HUES48 (cell line): ENCODE results near the gene LPCAT2.

Experiments
- H3K27ac ChIP-seq: one replicate; pipeline ENCODE4 v1.7.0; 2013; ENCODE audit warnings: low read depth, low read length, inconsistent platforms
- H3K27me3 ChIP-seq: 2 replicates; pipeline ENCODE4 v1.6.1; 2013; ENCODE audit warnings: mild to moderate bottlenecking, low read length; ENCODE audit not compliant: control insufficient read depth, insufficient read depth
- H3K36me3 ChIP-seq: 2 replicates; pipeline ENCODE4 v1.6.1; 2013; ENCODE audit warnings: low read length; ENCODE audit not compliant: control insufficient read depth, insufficient read depth
- H3K4me1 ChIP-seq: 2 replicates; pipeline ENCODE4 v1.6.1; 2013; ENCODE audit warnings: mild to moderate bottlenecking, low read length; ENCODE audit not compliant: control insufficient read depth, insufficient read depth
- H3K4me3 ChIP-seq: 2 replicates; pipeline ENCODE4 v1.5.1; 2013; ENCODE audit warnings: mild to moderate bottlenecking, low read depth, low read length
- H3K9ac ChIP-seq: 2 replicates; pipeline ENCODE4 v1.6.1; 2013; ENCODE audit warnings: mild to moderate bottlenecking, low read depth, low read length, moderate library complexity
- H3K9me3 ChIP-seq: 2 replicates; pipeline ENCODE4 v1.6.1; 2013; ENCODE audit warnings: low read length; ENCODE audit not compliant: control insufficient read depth, insufficient read depth

Gene LPCAT2

DNA sequence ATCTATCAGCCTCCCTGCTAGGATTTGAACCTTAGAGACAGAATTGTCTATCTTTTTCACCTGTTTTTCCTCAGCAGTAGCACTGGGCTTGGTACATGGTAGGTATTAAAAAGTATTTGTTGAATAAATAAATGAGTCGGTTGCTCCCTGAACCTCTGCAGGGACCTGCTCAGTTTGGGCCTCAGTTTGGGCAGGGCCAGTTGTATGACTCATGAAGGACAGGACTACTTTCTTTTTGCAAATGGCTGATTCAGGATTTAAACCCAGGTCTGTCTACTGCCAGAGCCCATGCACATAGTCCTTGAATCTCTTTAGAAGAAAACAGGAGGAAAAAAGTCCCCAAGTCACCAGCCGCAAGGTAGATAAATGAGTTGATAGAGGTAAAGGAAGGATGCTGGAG is 26.8 kb upstream of the LPCAT2 start:
- no peak overlapping the region for H3K4me3 ChIP-seq
- H3K9me3 ChIP-seq, result no peaks in the 10 kb centered on the region
- peaks cover 48% of the 10 kb centered on the region for H3K27me3 ChIP-seq
- peaks cover 32% of the 10 kb centered on the region for H3K4me1 ChIP-seq
- H3K27ac ChIP-seq, result no peak overlapping the region
- H3K9ac ChIP-seq, result no peak overlapping the region
- peaks cover 10% of the 10 kb centered on the region; the same call in 1 of the 2 replicates for H3K36me3 ChIP-seq

GRCh38 chr16:55487048-55487803 is 21.6 kb upstream of the LPCAT2 start:
- Histone ChIP-seq H3K4me3 (no peak overlapping the region), H3K9me3 (no peaks in the 10 kb centered on the region), H3K9ac (no peak overlapping the region), H3K27ac (no peak overlapping the region), H3K4me1 (no peaks in the 10 kb centered on the region), H3K36me3 (peaks cover 20% of the 10 kb centered on the region; the same call in 1 of the 2 replicates), H3K27me3 (peaks cover 3% of the 10 kb centered on the region)

DNA sequence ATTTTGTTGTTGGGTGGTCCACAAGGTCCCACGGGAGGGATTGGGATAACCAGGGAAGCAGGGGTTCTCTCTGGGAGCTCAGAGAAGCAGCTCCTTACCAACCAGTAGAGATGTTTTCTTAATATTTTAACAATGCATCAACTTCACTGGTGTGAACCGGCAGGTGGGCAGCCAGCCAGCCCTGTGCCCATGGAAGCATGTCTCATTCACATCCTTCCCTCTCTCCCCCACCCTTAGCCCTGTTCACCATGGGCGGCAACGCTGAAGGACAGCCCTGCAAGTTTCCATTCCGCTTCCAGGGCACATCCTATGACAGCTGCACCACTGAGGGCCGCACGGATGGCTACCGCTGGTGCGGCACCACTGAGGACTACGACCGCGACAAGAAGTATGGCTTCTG is 20.6 kb upstream of the LPCAT2 start:
- peaks cover 20% of the 10 kb centered on the region; the same call in 1 of the 2 replicates for H3K36me3 ChIP-seq
- H3K27ac ChIP-seq, result no peak overlapping the region
- no peak overlapping the region for H3K9ac ChIP-seq

DNA sequence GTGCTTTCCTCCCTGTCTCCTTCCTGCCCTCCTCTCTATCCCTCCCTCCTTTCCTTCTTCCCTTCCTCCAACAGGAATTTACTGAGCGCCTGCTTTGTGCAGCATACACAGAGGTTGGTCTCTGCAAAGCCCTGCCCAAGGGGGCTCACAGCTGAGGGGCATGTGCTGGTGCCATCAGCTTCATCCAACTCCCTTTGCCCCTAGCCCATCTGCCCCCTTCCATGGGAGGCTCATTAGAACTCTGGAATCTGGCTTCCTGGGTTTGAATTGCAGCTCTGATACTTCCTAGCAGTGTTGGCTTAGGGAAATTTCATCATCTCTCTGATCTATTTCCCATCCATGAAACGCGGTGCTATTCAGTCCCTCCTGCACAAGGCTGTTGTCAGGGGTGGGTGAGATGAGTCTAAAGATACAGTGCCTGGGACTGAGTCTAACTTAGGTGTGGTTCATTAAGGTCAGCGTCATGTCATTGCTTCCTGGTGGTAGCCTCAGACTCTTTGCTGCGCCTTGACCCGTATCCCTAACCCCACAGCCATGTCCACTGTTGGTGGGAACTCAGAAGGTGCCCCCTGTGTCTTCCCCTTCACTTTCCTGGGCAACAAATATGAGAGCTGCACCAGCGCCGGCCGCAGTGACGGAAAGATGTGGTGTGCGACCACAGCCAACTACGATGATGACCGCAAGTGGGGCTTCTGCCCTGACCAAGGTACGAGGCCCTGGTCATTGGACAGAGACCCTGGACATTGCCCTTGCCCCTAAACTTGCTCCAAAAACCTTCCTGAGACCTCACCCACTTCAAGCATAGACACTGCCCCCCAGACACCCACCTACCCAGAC is 19.5 kb upstream of the LPCAT2 start:
- no peak overlapping the region for H3K9ac ChIP-seq
- no peaks in the 10 kb centered on the region for H3K27me3 ChIP-seq
- H3K36me3 ChIP-seq, result peaks cover 16% of the 10 kb centered on the region; the same call in 1 of the 2 replicates
- H3K4me1 ChIP-seq, result no peaks in the 10 kb centered on the region
- no peak overlapping the region for H3K27ac ChIP-seq
- H3K9me3 ChIP-seq, result no peaks in the 10 kb centered on the region
- no peak overlapping the region for H3K4me3 ChIP-seq

More for the DNA sequence above, 20.6 kb upstream of the LPCAT2 start:
- Histone ChIP-seq H3K4me3 (no peak overlapping the region), H3K27me3 (no peaks in the 10 kb centered on the region), H3K4me1 (no peaks in the 10 kb centered on the region), H3K9me3 (no peaks in the 10 kb centered on the region)

DNA sequence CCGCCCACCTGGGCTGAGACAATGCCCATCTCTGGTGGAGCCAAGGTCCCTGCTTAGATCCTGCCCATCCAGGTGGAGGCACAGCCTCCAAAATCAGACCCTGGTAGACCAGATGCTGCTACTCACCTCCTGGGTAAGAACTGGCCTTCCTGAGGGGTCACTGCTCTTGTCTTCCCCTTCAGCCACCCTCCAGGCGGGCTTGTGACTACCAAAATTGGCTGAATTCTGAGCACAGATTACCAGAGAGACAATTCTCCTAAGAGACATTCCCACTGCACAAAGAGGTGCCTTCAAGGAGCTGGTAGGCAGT is 19.0 kb upstream of the LPCAT2 start:
- Histone ChIP-seq H3K4me3 (no peak overlapping the region), H3K36me3 (peaks cover 16% of the 10 kb centered on the region; the same call in 1 of the 2 replicates), H3K27me3 (no peaks in the 10 kb centered on the region), H3K4me1 (no peaks in the 10 kb centered on the region), H3K9me3 (no peaks in the 10 kb centered on the region), H3K9ac (no peak overlapping the region), H3K27ac (no peak overlapping the region)

- Histone ChIP-seq H3K9me3 (no peaks in the 10 kb centered on the region), H3K27ac (no peak overlapping the region), H3K4me3 (no peak overlapping the region), H3K4me1 (no peaks in the 10 kb centered on the region), H3K9ac (no peak overlapping the region), H3K36me3 (peaks cover 15% of the 10 kb centered on the region; the same call in 1 of the 2 replicates), H3K27me3 (no peaks in the 10 kb centered on the region)
Measured at GRCh38 chr16:55490301-55490700, 18.6 kb upstream of the LPCAT2 start.

GRCh38 chr16:55491691-55492090 is 17.2 kb upstream of the LPCAT2 start:
- Histone ChIP-seq H3K4me3 (no peak overlapping the region), H3K36me3 (peaks cover 10% of the 10 kb centered on the region; the same call in 1 of the 2 replicates)

DNA sequence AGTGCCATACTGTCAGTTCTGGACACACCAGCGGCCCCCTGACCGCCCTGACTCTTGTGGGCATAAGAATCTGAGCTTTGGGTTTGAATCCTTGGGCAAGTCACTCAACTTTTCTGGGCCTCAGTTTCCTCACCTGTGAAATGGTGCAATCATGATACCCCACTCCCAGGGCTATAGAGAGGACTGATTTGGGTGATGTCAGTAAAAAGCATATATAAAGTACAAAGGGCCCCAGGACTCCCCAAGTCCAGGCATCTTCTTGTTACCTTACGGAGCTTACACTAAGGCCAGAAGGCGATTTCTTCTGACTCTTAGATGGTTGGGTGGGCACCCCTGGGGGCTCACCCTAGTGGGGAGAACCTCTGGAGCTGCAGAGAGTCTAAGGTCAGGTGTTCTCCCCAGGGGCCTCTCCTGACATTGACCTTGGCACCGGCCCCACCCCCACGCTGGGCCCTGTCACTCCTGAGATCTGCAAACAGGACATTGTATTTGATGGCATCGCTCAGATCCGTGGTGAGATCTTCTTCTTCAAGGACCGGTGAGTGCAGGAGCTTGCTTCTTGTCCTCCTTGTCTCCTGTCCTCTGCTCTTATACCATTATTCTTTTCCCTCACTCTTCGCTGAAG is 16.0 kb upstream of the LPCAT2 start:
- no peaks in the 10 kb centered on the region for H3K9me3 ChIP-seq
- peaks cover 9% of the 10 kb centered on the region; the same call in 1 of the 2 replicates for H3K36me3 ChIP-seq
- no peak overlapping the region for H3K9ac ChIP-seq
- H3K4me1 ChIP-seq, result 0 out of 2 replicates have a peak, but pooled peaks cover 2% of the 10 kb centered on the region
- H3K27me3 ChIP-seq, result no peaks in the 10 kb centered on the region
- no peak overlapping the region for H3K27ac ChIP-seq
- H3K4me3 ChIP-seq, result no peak overlapping the region

More at GRCh38 chr16:55491691-55492090, 17.2 kb upstream of the LPCAT2 start:
- Histone ChIP-seq H3K27ac (no peak overlapping the region), H3K9ac (no peak overlapping the region), H3K4me1 (0 out of 2 replicates have a peak, but pooled peaks cover 2% of the 10 kb centered on the region), H3K9me3 (no peaks in the 10 kb centered on the region), H3K27me3 (no peaks in the 10 kb centered on the region)

- Histone ChIP-seq H3K36me3 (no peaks in the 10 kb centered on the region; the same call in 1 of the 2 replicates), H3K9ac (no peak overlapping the region), H3K9me3 (no peaks in the 10 kb centered on the region), H3K4me3 (no peak overlapping the region), H3K27ac (no peak overlapping the region), H3K27me3 (no peaks in the 10 kb centered on the region), H3K4me1 (0 out of 2 replicates have a peak, but pooled peaks cover 2% of the 10 kb centered on the region)
Measured at GRCh38 chr16:55494994-55495421, 13.9 kb upstream of the LPCAT2 start.

DNA sequence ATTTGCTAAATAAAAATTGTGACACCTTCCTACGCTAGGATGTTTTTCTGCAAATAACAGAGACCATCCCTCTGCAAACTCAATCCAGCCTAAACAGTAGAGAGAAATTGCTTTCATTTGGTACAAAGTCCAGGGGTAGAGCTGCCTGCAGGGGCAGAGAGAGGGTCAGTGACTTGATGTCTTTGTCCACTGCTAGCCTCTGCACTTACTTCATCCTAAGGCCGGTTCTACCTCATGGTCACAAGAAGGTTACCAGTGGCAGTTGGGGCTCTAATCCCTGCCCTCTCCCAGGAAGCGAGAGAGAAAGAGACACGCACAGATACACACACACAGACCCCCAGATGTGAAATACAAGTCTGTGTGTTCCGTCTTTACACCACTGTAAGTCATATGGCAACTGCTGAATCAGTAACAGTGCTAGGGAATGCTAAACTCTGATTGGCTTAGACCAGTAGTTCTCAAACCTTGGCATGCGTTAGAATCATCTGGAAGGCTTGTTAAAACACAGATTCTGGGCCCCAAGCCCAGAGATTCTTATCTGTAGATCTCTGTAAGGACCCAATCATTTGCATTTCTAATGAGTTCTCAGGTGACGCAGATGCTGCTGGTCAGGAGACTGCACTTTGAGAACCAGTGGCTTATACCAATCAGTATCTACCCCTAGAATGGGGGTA is 13.1 kb upstream of the LPCAT2 start:
- H3K9me3 ChIP-seq, result no peaks in the 10 kb centered on the region
- H3K27me3 ChIP-seq, result no peaks in the 10 kb centered on the region
- H3K36me3 ChIP-seq, result no peaks in the 10 kb centered on the region; the same call in 1 of the 2 replicates
- no peak overlapping the region for H3K9ac ChIP-seq
- H3K4me1 ChIP-seq, result 0 out of 2 replicates have a peak, but pooled peaks cover 2% of the 10 kb centered on the region
- no peak overlapping the region for H3K27ac ChIP-seq
- H3K4me3 ChIP-seq, result no peak overlapping the region
